Transverse colon (tissue), 4 donors: ENCODE data around the gene HMGCL. TPM values are rescaled to one million over a fixed set of nuclear protein-coding genes. Genes with fewer than 3 reads are reported as not detected.
"Not testable (repeated sequence)": the region's sequence is repeated elsewhere in the genome, so short reads cannot be mapped to it uniquely, and the experiment has no call there.

ENCODE experiments used
- DNase-seq: peaks from one replicate; pipeline ENCODE4 v3.0.0-alpha.2; 2019
- H3K27ac ChIP-seq, 4 donors: fragments of 200-600 bp; sonication (generic); 2 replicates each; pipeline ENCODE4 v1.5.1; 2016 to 2018; ENCODE audit warnings: inconsistent platforms in 4 of 4
- H3K27me3 ChIP-seq: fragments of 200-600 bp; sonication (generic); 2 replicates; pipeline ENCODE4 v1.5.1; 2017; ENCODE audit warnings: inconsistent platforms
- H3K36me3 ChIP-seq, 4 donors: fragments of 200-600 bp; sonication (generic); 2 replicates each; pipeline ENCODE4 v1.5.1; 2017 to 2019; ENCODE audit warnings: inconsistent platforms in 4 of 4
- H3K4me1 ChIP-seq, 4 donors: fragments of 200-600 bp; sonication (generic); 2 replicates each; pipeline ENCODE4 v1.5.1; 2017 to 2020; ENCODE audit warnings: inconsistent platforms in 4 of 4
- H3K4me3 ChIP-seq, 4 donors: fragments of 200-600 bp; sonication (generic); 1 replicate in 1 of 4; 2 replicates in 3 of 4; pipeline versions ENCODE4 v1.5.1 to v1.6.1; 2017 to 2019; ENCODE audit warnings: inconsistent platforms in 4 of 4
- H3K9me3 ChIP-seq, 2 donors: fragments of 200-600 bp; sonication (generic); 2 replicates each; pipeline ENCODE4 v1.5.1; 2017 to 2019; ENCODE audit warnings: inconsistent platforms in 2 of 2
- CTCF ChIP-seq, 5 experiments: fragments of 200-600 bp in 3 of 5; fragments of 450-650 bp in 2 of 5; sonication (generic) in 3 of 5; IDR thresholded peaks; 1 replicate in 2 of 5; 2 replicates in 3 of 5; pipeline ENCODE4 v1.5.1; 2016 to 2017; ENCODE audit warnings: antibody characterized with exemption in 5 of 5, inconsistent platforms in 3 of 5, mild to moderate bottlenecking in 2 of 5, moderate library complexity in 1 of 5
- EP300 ChIP-seq: sonication (generic); formaldehyde crosslinking; IDR thresholded peaks from one replicate; pipeline ENCODE4 v1.6.1; 2017; ENCODE audit warnings: antibody characterized with exemption, low read depth
- POLR2A ChIP-seq: fragments of 450-650 bp; IDR thresholded peaks from one replicate; pipeline ENCODE4 v1.6.1; 2016; ENCODE audit warnings: antibody characterized with exemption, mild to moderate bottlenecking, moderate library complexity
- POLR2AphosphoS5 ChIP-seq, 3 donors: sonication (generic); formaldehyde crosslinking; IDR thresholded peaks; one replicate each; pipeline ENCODE4 v1.6.1; 2016; ENCODE audit warnings: antibody characterized with exemption in 3 of 3
- WGBS, 2 donors: methylation state at CpG; one replicate each; pipeline ENCODE4 v1.1.5; 2018; ENCODE audit warnings: low coverage in 1 of 2; 5-methylcytosine and 5-hydroxymethylcytosine counted together
- in situ Hi-C, 4 donors: fragments of 200-750 bp; cut with MboI; loops; one replicate each; pipeline versions ENCODE4 v1.15.0 to v1.15.1; 2017; ENCODE audit warnings: low sequenced_read_pairs in 3 of 4, low pct_ligation_motif_present in 1 of 4, low pct_unique_long_range_greater_than_20kb in 1 of 4
- intact Hi-C: fragments of 100-400 bp; cut with DNase I; formaldehyde crosslinking; loops from one replicate; pipeline ENCODE4 v1.15.1; 2023; ENCODE audit warnings: low total_unique reads
- total RNA-seq, 4 donors: library from RNA; depleted of rRNA; stranded (reverse); fragments of >200 nt; gene quantifications; one replicate each; pipeline ENCODE4 v1.1.0, GENCODE V29; 2016

The HMGCL gene
- total RNA-seq, 4 donors from 2014 or later, result 59.8 to 83.4 (median 60.7) TPM

- intact Hi-C loops (loop anchor here (10.0 kb wide), 1 partner anchor 60 kb away; the partner anchor contains the start of gene FUCA1), in situ Hi-C loops (loop anchor here in 2 of 4 donors (10.0 to 25.0 kb wide), 2 partner anchors 60 to 108 kb away; partner anchors contain the start of genes CNR2 (in 1 of the 2) and FUCA1 (in 1 of the 2))
- WGBS, 2 donors, result 68% methylated on average over 7 of the region's 7 CpGs; no CpG with 5 or more reads in 1 of the 2 donors
- H3K27me3 ChIP-seq, result no peaks in the 10 kb centered on the region
- TF ChIP-seq EP300 (no peak), POLR2AphosphoS5 (IDR thresholded peaks at IDR 0.05) (no peak), POLR2A (no peak), CTCF (IDR thresholded peaks at IDR 0.05) (no peak)
- peaks cover 0 to 6% (median 0%) of the 10 kb centered on the region in 4 donors for H3K36me3 ChIP-seq
- H3K27ac ChIP-seq, result no peak overlapping the region
- H3K9me3 ChIP-seq, result no peaks in the 10 kb centered on the region
- H3K4me1 ChIP-seq, result peaks cover 12 to 15% (median 15%) of the 10 kb centered on the region in 4 donors
- no peak for DNase-seq
- H3K4me3 ChIP-seq, result no peak overlapping the region
Measured at GRCh38 chr1:23804183-23804835, 20.9 kb downstream of the HMGCL start.

- no peak for DNase-seq
- in situ Hi-C loops, result loop anchor here in 2 of 4 donors (10.0 to 25.0 kb wide), 2 partner anchors 61 to 109 kb away; partner anchors contain the start of genes CNR2 (in 1 of the 2) and FUCA1 (in 1 of the 2)
- no peaks in the 10 kb centered on the region for H3K9me3 ChIP-seq
- 93 to 100% methylated on average over 1 to 5 of the region's 5 CpGs for WGBS, 2 donors
- H3K27me3 ChIP-seq, result no peaks in the 10 kb centered on the region
- intact Hi-C loops, result loop anchor here (10.0 kb wide), 1 partner anchor 61 kb away; the partner anchor contains the start of gene FUCA1
- H3K4me3 ChIP-seq, result no peak overlapping the region
- H3K4me1 ChIP-seq, result peaks cover 14 to 22% (median 21%) of the 10 kb centered on the region in 4 donors
- peaks cover 0 to 6% (median 0%) of the 10 kb centered on the region in 4 donors for H3K36me3 ChIP-seq
- no peak overlapping the region for H3K27ac ChIP-seq
- TF ChIP-seq CTCF (IDR thresholded peaks at IDR 0.05) (no peak), EP300 (no peak), POLR2A (no peak), POLR2AphosphoS5 (IDR thresholded peaks at IDR 0.05) (no peak)
Measured at GRCh38 chr1:23803674-23804073, 21.6 kb downstream of the HMGCL start.

- H3K27me3 ChIP-seq, H3K9me3 ChIP-seq, H3K27ac ChIP-seq, DNase-seq, H3K36me3 ChIP-seq, H3K4me3 ChIP-seq: not testable (repeated sequence)
- H3K4me1 ChIP-seq, result peaks cover 14 to 27% (median 25%) of the 10 kb centered on the region in 4 donors
- WGBS, 2 donors, result 95 to 100% methylated on average over 2 to 7 of the region's 7 CpGs
- in situ Hi-C loops (loop anchor here in 2 of 4 donors (10.0 to 25.0 kb wide), 2 partner anchors 62 to 109 kb away; partner anchors contain the start of genes CNR2 (in 1 of the 2) and FUCA1 (in 1 of the 2)), intact Hi-C loops (loop anchor here (10.0 kb wide), 1 partner anchor 62 kb away; the partner anchor contains the start of gene FUCA1)
Measured at GRCh38 chr1:23802809-23803342, 22.4 kb downstream of the HMGCL start.

GRCh38 chr1:23801876-23802275, 23.4 kb downstream of the HMGCL start:
- H3K27ac ChIP-seq, result peak overlapping the region in 3 of 4 donors; percentile 91 to 96 (median 94)
- intact Hi-C loops, result loop anchor here (10.0 kb wide), 1 partner anchor 63 kb away; the partner anchor contains the start of gene FUCA1
- H3K9me3 ChIP-seq, result no peaks in the 10 kb centered on the region
- DNase-seq, result peak; percentile 11
- TF ChIP-seq EP300, result no peak
- TF ChIP-seq POLR2AphosphoS5 (IDR thresholded peaks at IDR 0.05), result no peak
- no peak for TF ChIP-seq POLR2A
- TF ChIP-seq CTCF (IDR thresholded peaks at IDR 0.05), result no peak
- in situ Hi-C loops, result loop anchor here in 2 of 4 donors (10.0 to 25.0 kb wide), 2 partner anchors 63 to 110 kb away; partner anchors contain the start of genes CNR2 (in 1 of the 2) and FUCA1 (in 1 of the 2)
- WGBS, 2 donors, result 60 to 67% methylated on average over 1 to 10 of the region's 10 CpGs
- H3K27me3 ChIP-seq, result no peaks in the 10 kb centered on the region
- H3K4me1 ChIP-seq, result peaks cover 14 to 33% (median 25%) of the 10 kb centered on the region in 4 donors
- peak overlapping the region in 2 of 4 donors; percentile 84 to 86 for H3K4me3 ChIP-seq
- H3K36me3 ChIP-seq, result peaks cover 0 to under 1% (median 0%) of the 10 kb centered on the region in 4 donors
